Stimulated activated CD4-positive, alpha-beta T cell treated with anti-CD3 and anti-CD28 coated beads, Interleukin-4, amount 100 ng/mL, for 24 hours (primary cell): ENCODE data around the gene ROCK2.

Source experiments
- DNase-seq: peaks from one replicate; pipeline ENCODE4 v3.0.0-alpha.2; 2020

Gene ROCK2

DNA sequence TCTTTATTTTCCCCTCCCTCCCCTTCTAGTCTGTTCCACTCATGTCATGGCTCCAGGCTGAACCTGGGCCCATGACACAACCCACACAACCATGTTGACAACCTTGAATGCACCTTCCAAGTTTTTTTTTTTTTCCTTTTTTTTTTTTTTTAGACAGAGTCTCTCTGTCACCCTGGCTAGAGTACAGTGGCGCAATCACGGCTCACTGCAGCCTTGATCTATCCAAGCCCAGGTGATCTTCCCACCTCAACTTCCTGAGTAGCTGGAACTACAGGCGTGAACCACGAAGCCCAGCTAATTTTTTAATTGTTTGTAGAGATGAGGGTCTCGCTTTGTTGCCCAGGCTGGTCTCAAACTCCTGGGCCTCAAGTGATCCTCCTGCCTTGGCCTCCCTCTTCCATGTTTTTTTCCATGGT lies 21.9 kb upstream of the ROCK2 start:
- no peak for DNase-seq

DNA sequence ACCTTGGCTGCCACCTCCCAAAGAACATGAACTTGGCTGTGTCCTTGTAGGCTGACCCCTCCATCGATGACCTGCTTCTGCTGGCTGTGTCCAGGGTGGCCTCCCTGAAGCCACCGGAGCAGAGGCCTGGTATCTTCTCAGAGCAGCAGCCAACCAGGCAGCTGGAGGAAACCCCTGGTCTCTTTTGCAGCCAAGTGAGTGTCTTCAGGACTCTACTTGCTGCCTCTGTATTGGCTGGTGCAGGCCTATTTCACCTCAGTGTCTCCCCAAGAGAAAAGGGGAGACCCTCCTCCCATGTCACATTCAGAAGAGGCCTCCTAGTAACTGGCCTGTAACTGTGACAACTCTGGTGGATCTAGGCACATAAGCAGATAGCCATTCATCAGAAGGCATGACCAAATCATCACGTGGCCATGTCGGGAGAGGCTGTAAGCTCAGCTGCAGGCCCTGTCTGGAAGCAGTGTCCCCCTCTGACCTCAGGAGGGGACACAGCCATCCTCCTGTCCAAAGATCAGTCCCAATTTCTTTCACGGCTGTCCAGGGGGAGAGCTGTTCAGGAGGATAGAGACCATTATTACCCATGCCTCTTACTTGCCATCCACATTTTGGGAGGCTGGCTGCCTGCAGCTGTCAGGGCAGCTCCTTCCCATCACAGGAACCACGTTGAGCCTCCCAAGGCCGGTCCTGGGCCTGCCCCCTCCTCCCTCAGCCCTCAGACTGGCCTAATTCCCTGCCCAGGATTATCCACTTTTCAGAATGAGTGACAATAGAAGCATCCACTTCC lies 20.9 kb upstream of the ROCK2 start:
- no peak for DNase-seq

DNA sequence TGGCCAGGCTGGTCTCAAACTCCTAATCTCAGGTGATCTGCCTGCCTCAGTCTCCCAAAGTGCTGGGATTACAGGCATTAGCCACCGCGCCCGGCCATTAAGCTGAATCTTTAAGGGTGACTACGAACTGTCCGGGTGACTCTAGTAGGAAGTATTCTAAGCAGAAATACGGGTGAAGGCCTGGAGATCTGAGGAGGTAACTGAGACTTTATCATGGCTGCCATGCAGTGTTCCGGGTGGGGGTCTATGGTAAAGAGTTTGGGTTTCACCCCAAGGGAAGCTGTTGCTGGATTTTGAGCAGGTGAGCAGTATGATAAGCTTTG lies 20.1 kb upstream of the ROCK2 start:
- DNase-seq, result no peak

DNA sequence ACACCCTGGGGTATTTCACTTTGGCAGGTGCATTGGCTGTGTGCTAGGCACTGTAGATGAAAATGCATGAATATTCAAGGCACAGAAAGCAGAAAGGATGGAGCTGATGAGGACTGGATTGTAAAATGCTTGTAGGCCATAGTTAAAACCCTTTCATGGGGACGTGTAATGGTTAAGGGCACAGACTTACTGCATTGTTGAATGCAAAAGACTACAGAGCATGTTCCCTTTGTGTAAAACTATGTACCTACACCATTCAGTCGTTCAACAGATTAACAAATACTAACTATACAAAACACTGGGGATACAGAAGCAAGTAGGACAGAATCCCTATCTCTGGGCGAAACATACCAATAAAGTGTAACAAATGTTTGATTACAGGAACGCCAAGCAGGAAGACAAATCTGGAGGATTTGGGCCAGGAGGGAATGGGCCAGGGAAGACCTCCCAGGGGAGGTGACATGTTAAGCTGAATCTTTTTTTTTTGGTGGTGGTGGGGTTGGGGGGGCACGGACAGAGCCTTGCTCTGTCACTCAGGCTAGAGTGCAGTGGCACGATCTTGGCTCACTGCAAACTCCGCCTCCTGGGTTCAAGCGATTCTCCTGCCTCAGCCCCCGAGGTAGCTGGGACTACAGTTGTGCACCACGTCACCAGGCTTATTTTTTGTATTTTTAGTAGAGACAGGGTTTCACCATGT lies 19.6 kb upstream of the ROCK2 start:
- DNase-seq, result no peak

DNA sequence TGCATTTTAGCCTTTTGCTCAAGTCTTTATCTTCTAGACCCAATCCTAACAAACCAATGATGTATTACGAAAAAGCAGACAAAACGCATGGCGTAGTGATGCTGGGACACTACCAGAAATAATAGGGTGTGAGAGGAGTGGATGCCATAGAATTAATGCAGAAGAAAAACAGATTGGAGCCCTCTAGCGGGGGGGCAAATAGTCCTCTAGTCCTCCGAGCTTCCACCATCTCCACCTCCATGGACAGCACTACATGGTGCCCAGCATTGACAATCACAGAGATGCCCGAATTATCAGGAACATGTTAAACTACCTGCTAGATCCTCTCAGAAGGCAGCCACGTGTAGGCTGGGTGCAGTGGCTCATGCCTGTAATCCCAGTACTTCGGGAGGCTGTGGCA lies 15.4 kb upstream of the ROCK2 start:
- DNase-seq, result no peak

DNA sequence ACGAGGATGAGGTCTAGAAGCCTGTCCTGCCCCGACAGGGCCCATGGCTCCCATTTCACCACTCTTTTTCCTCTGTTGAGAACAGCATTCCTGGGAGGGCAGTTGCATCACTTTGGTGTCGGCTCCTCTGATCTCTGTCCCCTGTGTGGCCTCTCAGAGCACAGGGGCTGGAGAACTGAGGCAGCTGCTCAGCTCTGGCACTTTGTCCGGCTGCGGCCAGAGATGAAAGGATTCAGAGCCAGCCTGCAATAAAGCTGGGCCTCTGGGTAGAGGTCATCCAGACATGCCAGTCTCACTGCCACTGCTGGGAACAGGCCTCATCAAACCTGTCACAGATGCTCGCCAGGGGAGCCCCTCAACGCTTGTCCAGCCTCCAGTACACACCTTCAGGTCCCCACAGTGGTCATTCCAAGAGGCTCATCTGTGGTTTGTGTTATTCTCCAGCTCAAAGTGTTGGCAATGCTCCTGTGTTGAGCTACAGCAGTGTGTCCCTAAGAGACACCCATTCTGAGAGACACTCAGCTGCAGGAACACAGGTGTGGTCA lies 13.1 kb upstream of the ROCK2 start:
- no peak for DNase-seq

DNA sequence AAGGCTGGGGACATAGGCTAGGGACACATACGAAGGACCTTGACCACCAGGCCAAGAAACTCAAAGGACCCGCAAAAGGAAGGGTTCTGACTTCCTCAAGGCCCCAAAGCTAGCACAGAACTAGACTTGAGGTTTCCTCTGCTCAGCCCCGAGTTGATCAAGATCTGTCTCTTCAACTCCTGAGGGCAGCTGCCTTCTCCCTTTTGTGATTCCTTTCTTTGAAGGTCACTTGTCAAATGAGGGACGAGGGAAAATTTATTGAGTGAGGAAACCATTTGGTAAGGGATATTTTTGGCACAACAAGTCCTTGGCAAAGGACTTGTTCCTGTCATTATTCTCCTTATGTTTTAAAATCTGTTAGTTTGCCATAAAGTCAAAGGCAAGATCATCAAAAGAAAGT lies 12.3 kb upstream of the ROCK2 start:
- no peak for DNase-seq

DNA sequence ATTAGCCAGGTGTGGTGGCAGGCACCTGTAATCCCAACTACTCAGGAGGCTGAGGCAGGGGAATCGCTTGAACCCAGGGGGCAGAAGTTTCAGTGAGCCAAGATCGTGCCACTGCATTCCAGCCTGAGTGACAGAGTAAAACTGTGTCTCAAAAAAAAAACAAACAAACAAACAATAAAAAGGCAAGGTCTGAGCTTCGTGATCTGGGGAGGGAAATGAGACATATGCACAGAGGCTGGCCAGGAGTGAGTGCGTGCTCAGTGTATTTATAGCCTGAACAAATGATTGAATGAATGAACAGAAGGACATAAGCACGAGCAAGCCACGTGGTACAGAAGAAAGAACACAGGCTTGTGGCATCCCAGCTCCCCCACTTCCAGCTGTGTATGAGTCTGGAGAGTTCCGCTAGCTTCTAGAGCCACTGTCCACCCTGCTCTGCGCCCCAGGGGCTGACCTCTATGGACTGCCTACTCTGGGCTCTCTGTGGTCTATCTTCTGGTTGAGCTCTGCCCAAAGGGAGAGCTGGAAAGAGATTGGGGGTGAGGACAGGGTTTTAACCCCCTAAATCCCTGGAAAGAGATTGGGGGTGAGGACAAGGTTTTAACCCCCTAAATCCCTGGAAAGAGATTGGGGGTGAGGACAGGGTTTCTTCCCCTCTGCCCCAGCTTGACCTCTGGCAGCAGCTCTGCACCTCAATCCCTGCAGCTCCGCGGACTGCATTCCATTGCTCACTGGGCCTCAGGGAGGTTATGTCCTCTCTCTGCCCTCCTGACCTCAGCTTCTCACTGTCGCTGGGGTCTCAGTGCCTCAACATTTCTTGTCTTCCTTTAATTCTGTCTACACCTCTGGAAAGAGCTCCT lies 11.0 kb upstream of the ROCK2 start:
- no peak for DNase-seq

DNA sequence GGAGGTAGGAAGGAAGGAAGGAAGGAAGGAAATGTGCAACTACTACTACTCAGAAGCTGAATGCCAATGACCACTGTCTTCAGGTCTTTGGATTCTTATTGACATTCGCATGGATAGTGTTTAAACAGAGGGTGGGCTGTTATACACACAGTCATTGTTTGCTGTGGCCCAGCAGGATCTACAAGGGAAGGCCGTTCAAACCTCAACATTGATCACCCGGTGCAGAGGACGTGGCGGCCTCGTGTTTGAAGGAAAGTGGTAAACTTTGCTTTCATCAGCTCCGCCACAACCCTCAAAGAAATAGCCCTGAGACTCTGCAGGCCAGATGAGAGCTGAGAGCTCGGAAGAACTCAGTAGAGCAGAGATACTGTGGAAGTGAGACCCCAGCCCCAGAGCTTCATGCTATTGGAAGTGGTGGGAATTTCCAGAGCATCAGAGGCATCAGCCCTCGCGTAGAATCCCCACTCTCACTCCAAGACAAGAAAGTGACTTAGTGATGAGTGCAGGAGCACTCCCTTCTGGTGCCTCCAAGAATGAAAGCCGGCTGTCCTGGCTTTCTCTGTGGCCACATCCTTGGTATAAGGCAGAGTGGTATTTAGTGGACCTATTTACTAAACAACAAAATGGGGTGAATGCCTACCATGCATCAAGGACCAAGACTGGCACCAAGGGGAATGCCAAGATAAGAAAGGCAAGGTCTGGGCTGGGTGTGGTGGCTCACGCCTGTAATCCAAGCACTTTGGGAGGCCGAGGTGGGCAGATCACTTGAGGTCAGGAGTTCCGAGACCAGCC lies 10.1 kb upstream of the ROCK2 start:
- no peak for DNase-seq

DNA sequence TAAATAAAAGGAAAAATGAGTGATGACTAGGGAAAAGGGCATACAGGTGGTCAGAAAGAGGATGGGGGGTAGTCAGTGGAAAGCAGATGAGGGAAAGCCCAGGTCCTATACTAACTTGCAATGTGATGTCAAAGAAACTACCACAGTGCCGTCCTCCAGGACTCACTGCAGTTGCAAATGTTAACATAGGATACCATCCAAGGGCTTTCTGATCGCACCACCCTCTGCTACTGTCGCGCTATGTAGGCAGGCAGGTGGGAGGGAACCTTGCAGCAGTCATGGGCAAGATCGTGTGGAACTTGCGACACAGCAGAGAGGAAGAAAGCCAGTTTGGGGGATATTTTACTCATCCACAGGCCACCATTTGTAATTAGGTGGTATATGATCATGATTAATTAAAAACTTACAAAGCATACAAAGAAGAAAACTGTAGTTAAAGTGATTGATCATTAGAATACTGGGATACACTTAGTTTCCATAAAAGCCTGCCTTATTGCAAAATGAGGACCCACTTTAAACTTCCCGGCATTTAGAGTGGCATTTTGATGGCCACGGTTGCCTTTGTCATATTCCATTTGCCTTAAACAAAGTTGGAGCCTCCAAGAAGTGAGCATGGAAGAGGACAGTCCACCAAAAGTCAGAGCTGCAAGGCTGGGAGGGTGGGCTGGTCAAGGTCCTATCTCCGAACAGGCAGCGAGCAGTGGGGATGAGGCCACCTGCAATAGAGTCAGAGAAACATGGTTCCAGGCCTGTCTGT lies 8.5 kb upstream of the ROCK2 start:
- no peak for DNase-seq

DNA sequence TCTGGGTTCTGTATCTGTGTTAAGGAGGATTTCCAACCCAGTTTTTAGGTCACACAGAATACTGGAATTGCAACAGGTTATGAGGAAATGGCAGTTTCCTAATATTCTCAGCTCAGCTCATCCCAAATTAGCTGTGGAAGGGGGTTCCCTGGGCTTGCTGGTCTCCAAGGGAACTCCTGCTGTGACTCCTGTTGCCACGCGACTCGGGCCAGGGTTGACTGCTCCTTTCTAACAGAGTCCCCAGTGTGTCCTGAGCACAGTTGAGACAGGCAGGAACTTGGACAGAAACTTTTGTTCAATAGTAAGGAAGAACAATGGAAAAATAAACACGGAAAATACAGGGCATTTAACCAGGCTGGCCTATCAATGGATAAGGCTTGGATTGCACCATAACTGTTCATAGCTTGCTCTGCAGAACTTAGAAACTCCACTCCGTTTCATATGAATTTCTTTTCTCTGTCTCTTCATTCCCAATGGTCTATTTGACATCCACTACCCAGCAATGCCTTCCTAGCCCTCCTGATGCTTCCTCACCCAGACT lies 3.8 kb upstream of the ROCK2 start:
- no peak for DNase-seq

DNA sequence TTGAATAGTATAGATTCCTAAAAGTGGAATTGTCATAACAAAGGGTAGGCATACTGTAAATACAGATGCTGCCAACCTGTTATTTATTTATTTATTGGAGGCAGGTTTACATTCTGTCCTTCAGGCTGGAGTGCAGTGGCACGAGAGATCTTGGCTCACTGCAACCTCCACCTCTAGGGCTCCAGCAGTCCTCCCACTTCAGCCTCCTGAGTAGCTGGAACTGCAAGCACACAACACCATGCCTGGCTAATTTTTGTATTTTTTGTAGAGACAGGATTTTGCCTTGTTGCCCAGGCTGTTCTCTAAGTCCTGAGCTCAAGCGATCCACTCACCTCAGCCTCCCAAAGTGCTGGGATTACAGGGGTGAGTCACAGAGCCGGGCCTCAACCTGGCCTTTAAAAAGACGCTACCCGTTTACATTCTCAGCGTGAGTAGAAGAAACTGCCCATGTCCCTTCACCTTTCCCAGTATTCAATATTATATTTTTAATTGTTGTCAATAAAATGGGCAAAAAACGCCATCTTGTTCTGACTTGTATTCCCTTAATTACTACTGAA lies 3.0 kb upstream of the ROCK2 start:
- DNase-seq, result no peak

DNA sequence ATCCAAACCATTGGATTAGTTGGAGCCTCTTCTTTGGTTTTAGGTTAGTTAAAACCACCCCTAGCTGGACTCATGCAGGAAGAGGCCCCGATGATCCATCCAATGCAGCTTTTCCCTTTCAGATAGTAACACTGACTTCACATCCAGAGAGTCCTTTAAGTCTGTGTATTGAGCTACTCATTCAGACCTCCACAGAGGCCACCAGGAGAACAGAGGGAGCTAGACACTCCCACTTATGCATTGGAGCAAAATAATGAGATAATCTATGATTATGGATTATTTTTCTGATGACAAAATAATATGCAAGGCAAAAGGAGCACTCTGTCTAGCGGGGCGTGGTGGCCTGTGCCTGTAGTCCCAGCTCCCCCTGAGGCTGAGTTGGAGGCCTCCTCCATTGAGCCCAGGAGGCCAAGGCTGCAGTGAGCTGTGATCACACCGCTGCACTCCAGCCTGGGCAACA lies 1.6 kb upstream of the ROCK2 start:
- no peak for DNase-seq

DNA sequence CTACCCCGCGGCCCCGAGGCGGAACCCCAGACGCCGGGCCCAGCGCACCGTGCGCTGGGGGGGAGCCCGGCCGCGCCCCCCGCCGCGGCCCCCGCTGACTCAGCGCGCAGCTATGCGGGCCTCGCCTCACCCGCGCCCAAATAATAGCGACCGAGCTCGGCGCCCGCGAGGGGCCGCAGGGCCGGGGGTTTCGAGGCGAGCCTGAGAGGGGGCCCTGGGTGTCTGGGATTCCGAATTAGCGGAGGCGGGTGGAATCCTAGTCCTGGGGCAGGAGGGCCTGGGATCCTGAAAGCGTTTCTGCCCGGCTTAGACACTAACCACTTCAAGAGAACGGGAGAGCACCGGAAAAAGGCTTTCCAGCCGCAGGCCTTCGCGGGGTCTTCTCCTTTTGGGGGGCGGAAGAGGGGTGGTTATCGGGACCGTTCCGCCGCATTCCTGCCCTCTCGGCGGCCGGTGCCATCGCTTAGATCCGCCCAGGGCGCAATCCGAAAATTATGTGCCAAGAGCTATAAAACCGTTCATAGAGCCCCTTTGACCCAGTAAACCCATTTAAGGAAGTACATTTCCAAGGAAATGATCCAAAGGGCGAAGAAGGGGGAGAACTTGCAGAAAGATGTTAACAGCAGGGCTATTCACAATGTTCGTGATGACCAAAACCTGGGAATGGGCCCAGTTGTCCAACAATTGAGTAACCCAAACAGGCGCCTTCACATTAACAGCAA lies 681 bp upstream of the ROCK2 start:
- peak; percentile 26 for DNase-seq

DNA sequence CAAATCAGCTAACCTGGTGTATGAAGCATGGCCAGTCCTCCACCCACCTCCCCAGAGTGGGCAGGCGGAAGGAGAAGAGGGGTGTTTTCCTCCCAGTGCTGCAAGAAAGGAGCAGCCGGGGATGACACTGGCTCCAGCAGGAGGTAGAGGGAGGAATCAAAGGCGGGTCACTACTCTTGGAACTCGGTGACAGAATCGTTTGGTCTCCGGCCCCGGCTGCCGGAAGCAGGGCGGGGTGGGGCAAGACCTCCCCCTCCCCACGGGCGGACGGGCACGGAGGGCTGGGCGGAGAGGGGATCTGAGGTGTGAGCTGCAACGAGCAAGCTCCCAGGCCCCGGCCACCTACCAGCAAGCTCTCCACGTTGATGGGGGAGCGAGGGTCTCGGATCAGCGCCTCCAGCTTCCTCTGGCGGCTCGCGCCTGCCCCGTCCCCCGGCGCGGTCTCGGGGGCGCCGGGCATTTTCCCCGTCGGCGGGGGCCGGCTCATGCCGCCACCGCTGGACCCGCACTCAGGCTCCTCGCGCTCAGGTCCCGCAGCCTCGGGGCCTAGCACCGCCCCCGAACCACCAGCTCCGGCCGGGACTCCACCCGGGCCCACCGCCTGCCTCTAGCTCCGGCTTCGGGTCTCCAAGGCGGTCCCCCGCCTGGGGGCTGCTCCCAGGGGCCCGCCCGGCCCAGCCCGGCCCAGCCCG lies 640 bp downstream of the ROCK2 start:
- peak; percentile 30 for DNase-seq

DNA sequence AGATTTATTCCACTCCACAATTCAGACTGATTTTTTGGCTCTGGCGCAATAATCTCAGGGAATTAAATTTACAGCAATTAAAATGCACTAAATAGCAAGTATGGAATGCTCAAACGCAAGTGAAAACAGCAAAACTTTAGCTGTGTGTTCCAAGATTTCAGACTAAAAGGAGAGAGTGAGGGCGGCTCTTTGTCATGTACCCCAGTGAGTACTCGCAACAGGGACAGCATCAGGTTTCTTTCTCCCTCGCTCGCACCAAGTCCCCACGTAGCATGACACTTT lies 1.1 kb downstream of the ROCK2 start:
- DNase-seq, result no peak

DNA sequence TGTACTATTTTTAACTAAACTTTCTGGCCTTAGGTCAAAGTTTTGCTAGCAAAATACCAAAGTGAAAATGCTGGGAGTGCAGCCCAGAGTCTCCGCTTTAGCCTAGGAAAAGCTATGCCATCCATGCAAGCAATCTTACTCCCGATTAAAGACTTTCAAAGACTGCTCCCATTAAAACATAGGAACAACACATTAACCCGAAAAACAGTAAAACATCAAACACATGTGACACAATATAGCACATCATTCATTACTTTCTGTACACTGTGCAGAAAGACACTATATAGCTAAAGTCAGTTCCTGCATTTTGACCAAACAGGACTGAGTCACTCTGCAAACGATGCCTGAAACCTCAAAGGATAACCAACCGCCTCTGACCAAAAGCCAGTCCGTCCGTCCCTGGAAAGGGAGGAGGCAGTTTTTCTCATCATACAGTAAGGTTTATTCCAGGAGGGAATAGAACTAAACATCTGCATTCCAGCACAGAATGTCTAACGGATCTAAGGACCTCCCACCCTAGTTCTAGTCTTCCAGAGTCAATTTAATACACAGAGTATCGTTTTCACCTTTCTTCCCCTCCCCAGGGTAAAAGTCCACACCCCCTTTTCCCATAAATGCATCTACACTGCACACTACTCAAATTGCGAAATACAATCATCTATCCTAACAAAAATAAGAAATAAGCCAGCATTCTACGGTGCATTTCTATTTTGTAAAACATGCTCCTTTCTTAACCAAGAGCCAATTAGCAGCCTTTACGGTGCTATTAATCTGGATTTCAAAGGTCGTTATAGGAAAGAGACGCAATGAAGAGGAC lies 1.7 kb downstream of the ROCK2 start:
- no peak for DNase-seq

DNA sequence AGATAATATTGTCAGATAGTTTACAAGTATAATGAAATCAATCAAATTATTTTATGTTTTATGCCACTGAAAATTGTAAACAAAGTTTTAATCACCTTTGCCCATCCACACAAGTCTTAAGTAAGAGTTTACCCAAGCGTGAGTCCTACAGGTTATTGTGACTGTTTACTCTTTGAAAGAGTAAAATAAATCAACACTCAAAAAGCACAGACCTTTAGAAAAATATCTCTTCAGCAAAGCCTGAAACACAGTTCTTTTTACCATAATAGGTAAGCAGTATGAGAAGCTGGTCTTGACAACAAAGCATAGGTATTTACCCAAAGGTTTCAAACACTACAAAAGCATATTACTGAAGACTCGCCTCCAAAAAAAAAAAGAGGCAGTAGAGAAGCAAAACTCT lies 3.7 kb downstream of the ROCK2 start:
- no peak for DNase-seq

DNA sequence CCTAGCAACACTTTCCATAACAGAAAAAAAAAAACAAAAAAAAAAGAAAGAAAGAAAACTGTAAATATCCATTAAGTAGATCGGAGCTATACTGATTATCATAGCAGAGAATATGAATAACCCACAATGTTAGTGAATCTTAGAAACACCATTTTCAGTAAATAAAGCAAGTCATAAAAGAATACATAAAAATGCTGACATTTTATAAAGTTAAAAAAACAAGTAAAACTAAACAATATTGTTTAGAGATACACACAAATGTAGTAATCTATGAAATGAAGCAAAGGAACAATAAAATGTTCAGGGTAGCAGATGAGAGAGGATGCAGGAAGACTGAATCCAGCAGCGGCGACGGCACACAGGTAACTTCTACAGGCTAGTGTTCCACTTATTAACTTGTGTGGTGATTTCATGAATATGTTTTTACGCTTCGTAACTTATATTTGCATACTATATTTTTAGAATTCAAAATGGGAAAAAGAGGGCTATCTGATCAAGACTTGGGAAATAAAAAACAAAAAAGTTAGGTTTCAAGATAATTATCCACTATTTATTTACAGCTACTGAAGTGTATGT lies 4.8 kb downstream of the ROCK2 start:
- no peak for DNase-seq
